ENCODE results near the gene TLK2.

The TLK2 gene

GRCh38 chr17:62660629-62661118 is 182.0 kb downstream of the TLK2 start:
- H3K4me3 Mint-ChIP-seq: no peak overlapping the region
- no peak for DNase-seq
- peaks cover 0 to 15% of the 10 kb centered on the region in 2 donors for H3K27me3 Mint-ChIP-seq
- H3K27ac Mint-ChIP-seq: no peak overlapping the region
- H3K4me1 Mint-ChIP-seq: peaks cover 0 to 3% of the 10 kb centered on the region in 2 donors
- ATAC-seq (replicated peaks): no peak
- H3K36me3 Mint-ChIP-seq: peaks cover 5 to 20% of the 10 kb centered on the region in 2 donors
- peaks cover 14 to 16% of the 10 kb centered on the region in 2 donors for H3K9me3 Mint-ChIP-seq

- ATAC-seq (replicated peaks): no peak
These were observed 182.7 kb downstream of the TLK2 start for GRCh38 chr17:62661337-62661736.

GRCh38 chr17:62662855-62663254 is 184.2 kb downstream of the TLK2 start:
- H3K9me3 Mint-ChIP-seq: peaks cover 14 to 16% of the 10 kb centered on the region in 2 donors
- no peak for ATAC-seq (replicated peaks)

More at GRCh38 chr17:62661337-62661736, 182.7 kb downstream of the TLK2 start:
- DNase-seq: no peak
- Mint-ChIP-seq H3K36me3 (peaks cover 5 to 20% of the 10 kb centered on the region in 2 donors), H3K27ac (no peak overlapping the region), H3K4me1 (peaks cover 0 to 3% of the 10 kb centered on the region in 2 donors), H3K9me3 (peaks cover 14 to 16% of the 10 kb centered on the region in 2 donors), H3K4me3 (no peak overlapping the region), H3K27me3 (peaks cover 0 to 15% of the 10 kb centered on the region in 2 donors)

More at GRCh38 chr17:62662855-62663254, 184.2 kb downstream of the TLK2 start:
- H3K4me1 Mint-ChIP-seq: peaks cover 0 to 3% of the 10 kb centered on the region in 2 donors
- no peak for DNase-seq
- H3K27ac Mint-ChIP-seq: no peak overlapping the region
- H3K4me3 Mint-ChIP-seq: no peak overlapping the region
- peaks cover 0 to 15% of the 10 kb centered on the region in 2 donors for H3K27me3 Mint-ChIP-seq
- peaks cover 5 to 20% of the 10 kb centered on the region in 2 donors for H3K36me3 Mint-ChIP-seq
